AML-193 (cell line): ENCODE measurements around the gene KRTAP10-11.
"Not testable (repeated sequence)": the region's sequence is repeated elsewhere in the genome, so short reads cannot be mapped to it uniquely, and the experiment has no call there.

Experiments used
- DNase-seq, 2 experiments: peaks; one replicate each; lab custom pipeline; 2025; lab: John Stamatoyannopoulos, UW

KRTAP10-11 gene

GRCh38 chr21:44646366-44647221 lies at the start of gene KRTAP10-11:
KRTAP10-11 (plus strand) TSS chr21:44646414; CDS start chr21:44646459, 45 bp downstream.
- DNase-seq, result not testable (repeated sequence)

GRCh38 chr21:44598061-44598460 lies 48.2 kb upstream of the KRTAP10-11 start:
- DNase-seq, result no peak

GRCh38 chr21:44599264-44600029 lies 46.8 kb upstream of the KRTAP10-11 start:
- no peak for DNase-seq

- not testable (repeated sequence) for DNase-seq
Observed at GRCh38 chr21:44600118-44600978, 45.9 kb upstream of the KRTAP10-11 start, which contains the start of gene KRTAP10-7. KRTAP10-7 (plus strand) TSS chr21:44600597; CDS start chr21:44600622, 25 bp downstream.

GRCh38 chr21:44601091-44601490 lies 45.1 kb upstream of the KRTAP10-11 start:
- DNase-seq, result not testable (repeated sequence)

GRCh38 chr21:44601596-44602462 lies 44.4 kb upstream of the KRTAP10-11 start:
- no peak for DNase-seq

- no peak for DNase-seq
Observed at GRCh38 chr21:44602463-44602850, 43.8 kb upstream of the KRTAP10-11 start.

- no peak for DNase-seq
Observed at GRCh38 chr21:44603109-44603875, 42.9 kb upstream of the KRTAP10-11 start.

- DNase-seq, result no peak
Observed at GRCh38 chr21:44603911-44604310, 42.3 kb upstream of the KRTAP10-11 start.

- no peak for DNase-seq
Observed at GRCh38 chr21:44606495-44606894, 39.7 kb upstream of the KRTAP10-11 start.

GRCh38 chr21:44609193-44609592 lies 37.0 kb upstream of the KRTAP10-11 start:
- no peak for DNase-seq

- not testable (repeated sequence) for DNase-seq
Observed at GRCh38 chr21:44610157-44610843, 35.9 kb upstream of the KRTAP10-11 start.

GRCh38 chr21:44611551-44611950 lies 34.7 kb upstream of the KRTAP10-11 start:
- DNase-seq, result no peak

- no peak for DNase-seq
Observed at GRCh38 chr21:44612029-44612486, 34.2 kb upstream of the KRTAP10-11 start, which contains the start of gene KRTAP10-8. KRTAP10-8 (plus strand) TSS chr21:44612079; CDS start chr21:44612101, 22 bp downstream.

GRCh38 chr21:44612669-44613229 lies 33.5 kb upstream of the KRTAP10-11 start:
- no peak for DNase-seq

GRCh38 chr21:44613386-44614155 lies 32.6 kb upstream of the KRTAP10-11 start:
- DNase-seq, result no peak

- no peak for DNase-seq
Observed at GRCh38 chr21:44614161-44614631, 32.0 kb upstream of the KRTAP10-11 start.

- DNase-seq, result no peak
Observed at GRCh38 chr21:44614961-44615391, 31.2 kb upstream of the KRTAP10-11 start.
